KOPT-K1 (cell line): Measurements from ENCODE around the gene MS4A3.

ENCODE experiments used
- H3K27ac ChIP-seq: fragments of 200-600 bp; sonication (generic); 2 replicates; pipeline ENCODE4 v1.5.1; 2016; ENCODE audit warnings: antibody characterized with exemption, mild to moderate bottlenecking, low read depth, low read length; ENCODE audit not compliant: poor library complexity, severe bottlenecking
- H3K36me3 ChIP-seq: fragments of 200-600 bp; sonication (generic); 2 replicates; pipeline ENCODE4 v1.5.1; 2017; ENCODE audit warnings: antibody characterized with exemption, mild to moderate bottlenecking, low read length, moderate library complexity; ENCODE audit not compliant: insufficient read depth
- H3K9me3 ChIP-seq: fragments of 200-600 bp; sonication (generic); 2 replicates; pipeline ENCODE4 v1.5.1; 2017; ENCODE audit warnings: antibody characterized with exemption, low read length, mild to moderate bottlenecking; ENCODE audit not compliant: insufficient read depth, poor library complexity, severe bottlenecking

Gene MS4A3

GRCh38 chr11:60116996-60117790 lies 60.7 kb downstream of the MS4A3 start:
- no peaks in the 10 kb centered on the region for H3K9me3 ChIP-seq
- no peaks in the 10 kb centered on the region for H3K36me3 ChIP-seq
- H3K27ac ChIP-seq, result no peak overlapping the region

- Histone ChIP-seq H3K9me3 (no peaks in the 10 kb centered on the region), H3K27ac (no peak overlapping the region), H3K36me3 (no peaks in the 10 kb centered on the region)
Measured at GRCh38 chr11:60118338-60118737, 61.9 kb downstream of the MS4A3 start.

- H3K36me3 ChIP-seq, result no peaks in the 10 kb centered on the region
- H3K27ac ChIP-seq, result no peak overlapping the region
- no peaks in the 10 kb centered on the region for H3K9me3 ChIP-seq
Measured at GRCh38 chr11:60119710-60120109, 63.2 kb downstream of the MS4A3 start.
